ENCODE results near the gene ABTB2. TPM values are rescaled to one million over a fixed set of nuclear protein-coding genes. Genes with fewer than 3 reads are reported as not detected.

Gene ABTB2
- total RNA-seq, 2 experiments from 2014 or later: 2.4 to 2.5 TPM

GRCh38 chr11:34162493-34162820 is 195.4 kb downstream of the ABTB2 start:
- no peak overlapping the region for H3K27ac Mint-ChIP-seq
- no peaks in the 10 kb centered on the region for H3K9me3 Mint-ChIP-seq
- POLR2A ChIA-PET: interaction anchor here (1.1 kb wide), 1 partner anchor 196 kb away, joined by 3 read pairs; the partner anchor contains the start of gene ABTB2
- H3K4me1 Mint-ChIP-seq (ENCODE audit: low read depth): peaks cover 31% of the 10 kb centered on the region
- CTCF ChIA-PET: interaction anchor here (0.7 kb wide), 1 partner anchor 12 kb away, joined by 5 read pairs; no protein-coding TSS in a partner anchor
- no peak overlapping the region for H3K4me3 Mint-ChIP-seq
- peaks cover 7% of the 10 kb centered on the region for H3K36me3 Mint-ChIP-seq (ENCODE audit: low read depth)
- no peaks in the 10 kb centered on the region for H3K27me3 Mint-ChIP-seq
- ATAC-seq (no peak), DNase-seq (no peak)
- no peak for TF ChIP-seq CTCF (IDR thresholded peaks at IDR 0.05)
- intact Hi-C loops (cut with micrococcal nuclease): no loop called here

- peak; percentile 82 for DNase-seq
- peak; percentile 90 for ATAC-seq
- H3K4me3 Mint-ChIP-seq: no peak overlapping the region
- H3K9me3 Mint-ChIP-seq: no peaks in the 10 kb centered on the region
- H3K36me3 Mint-ChIP-seq (ENCODE audit: low read depth): peaks cover 6% of the 10 kb centered on the region
- no peak overlapping the region for H3K27ac Mint-ChIP-seq
- H3K27me3 Mint-ChIP-seq: no peaks in the 10 kb centered on the region
- H3K4me1 Mint-ChIP-seq (ENCODE audit: low read depth): peaks cover 31% of the 10 kb centered on the region
- CTCF ChIA-PET: interaction anchor here (0.7 to 1.5 kb wide), 2 partner anchors 12 kb away, joined by 4 to 5 read pairs; no protein-coding TSS in a partner anchor
- intact Hi-C loops (cut with micrococcal nuclease): no loop called here
- POLR2A ChIA-PET: interaction anchor here (0.7 to 1.1 kb wide), 3 partner anchors 54 to 196 kb away, joined by 3 read pairs; partner anchors contain the start of gene ABTB2
- TF ChIP-seq CTCF (IDR thresholded peaks at IDR 0.05): no peak
These were observed 195.9 kb downstream of the ABTB2 start for GRCh38 chr11:34161812-34162492.

- Mint-ChIP-seq H3K4me3 (no peak overlapping the region), H3K27me3 (no peaks in the 10 kb centered on the region), H3K27ac (no peak overlapping the region), H3K4me1 (ENCODE audit: low read depth) (peaks cover 31% of the 10 kb centered on the region), H3K9me3 (no peaks in the 10 kb centered on the region), H3K36me3 (ENCODE audit: low read depth) (peaks cover 6% of the 10 kb centered on the region)
- POLR2A ChIA-PET: interaction anchor here (0.7 to 1.0 kb wide), 2 partner anchors 54 to 98 kb away, joined by 3 read pairs; no protein-coding TSS in a partner anchor
- ATAC-seq (no peak), DNase-seq (no peak)
- intact Hi-C loops (cut with micrococcal nuclease): no loop called here
- TF ChIP-seq CTCF (IDR thresholded peaks at IDR 0.05): no peak
- CTCF ChIA-PET: interaction anchor here (1.5 kb wide), 1 partner anchor 13 kb away, joined by 4 read pairs; no protein-coding TSS in a partner anchor
These were observed 196.4 kb downstream of the ABTB2 start for GRCh38 chr11:34161361-34161760.

- CTCF ChIA-PET: interaction anchor here (1.5 kb wide), 1 partner anchor 14 kb away, joined by 4 read pairs; no protein-coding TSS in a partner anchor
- DNase-seq (no peak), ATAC-seq (no peak)
- no peak overlapping the region for H3K4me3 Mint-ChIP-seq
- no peaks in the 10 kb centered on the region for H3K9me3 Mint-ChIP-seq
- TF ChIP-seq CTCF (IDR thresholded peaks at IDR 0.05): no peak
- intact Hi-C loops (cut with micrococcal nuclease): no loop called here
- peaks cover 31% of the 10 kb centered on the region for H3K4me1 Mint-ChIP-seq (ENCODE audit: low read depth)
- H3K36me3 Mint-ChIP-seq (ENCODE audit: low read depth): peaks cover 6% of the 10 kb centered on the region
- POLR2A ChIA-PET: no interaction called here
- no peak overlapping the region for H3K27ac Mint-ChIP-seq
- no peaks in the 10 kb centered on the region for H3K27me3 Mint-ChIP-seq
These were observed 197.0 kb downstream of the ABTB2 start for GRCh38 chr11:34160791-34161190.

- H3K4me1 Mint-ChIP-seq (ENCODE audit: low read depth): peaks cover 31% of the 10 kb centered on the region
- no peak overlapping the region for H3K4me3 Mint-ChIP-seq
- DNase-seq (no peak), ATAC-seq (no peak)
- no peak for TF ChIP-seq CTCF (IDR thresholded peaks at IDR 0.05)
- CTCF ChIA-PET: interaction anchor here (1.0 to 1.5 kb wide), 4 partner anchors 9 to 14 kb away, joined by 3 to 4 read pairs (median 3); no protein-coding TSS in a partner anchor
- POLR2A ChIA-PET: no interaction called here
- intact Hi-C loops (cut with micrococcal nuclease): no loop called here
- peaks cover 6% of the 10 kb centered on the region for H3K36me3 Mint-ChIP-seq (ENCODE audit: low read depth)
- no peaks in the 10 kb centered on the region for H3K27me3 Mint-ChIP-seq
- H3K9me3 Mint-ChIP-seq: no peaks in the 10 kb centered on the region
- no peak overlapping the region for H3K27ac Mint-ChIP-seq
These were observed 197.6 kb downstream of the ABTB2 start for GRCh38 chr11:34160049-34160721.

Data from activated CD8-positive, alpha-beta T cell treated with anti-CD3 and anti-CD28 coated beads for 36 hours (primary cell).